SH-SY5Y (cell line): Measurements from ENCODE around the gene NDST4.

ENCODE experiments used
- GATA2 ChIP-seq: IDR thresholded peaks from 2 replicates; pipeline ENCODE4 v1.6.1; 2011; ENCODE audit warnings: mild to moderate bottlenecking, low read depth, low read length
- GATA3 ChIP-seq: IDR thresholded peaks from 2 replicates; pipeline ENCODE4 v1.6.1; 2011; ENCODE audit warnings: low read depth, mild to moderate bottlenecking, low read length, moderate library complexity

Gene NDST4

GRCh38 chr4:115113506-115114106 is at the start of gene NDST4:
Gene NDST4, minus strand, starts transcription at chr4:115113620. Its CDS starts 36,584 bp downstream, at chr4:115077036.
- TF ChIP-seq GATA2 = no peak
- no peak for TF ChIP-seq GATA3

- TF ChIP-seq GATA2 (no peak), GATA3 (no peak)
Observed at GRCh38 chr4:115159141-115159540, 45.7 kb upstream of the NDST4 start.

GRCh38 chr4:115158296-115158695 is 44.9 kb upstream of the NDST4 start:
- no peak for TF ChIP-seq GATA3
- TF ChIP-seq GATA2 = no peak

GRCh38 chr4:115154826-115155225 is 41.4 kb upstream of the NDST4 start:
- TF ChIP-seq GATA2 (no peak), GATA3 (no peak)

GRCh38 chr4:115152965-115153364 is 39.5 kb upstream of the NDST4 start:
- TF ChIP-seq GATA3 = no peak
- TF ChIP-seq GATA2 = no peak

GRCh38 chr4:115152081-115152480 is 38.7 kb upstream of the NDST4 start:
- TF ChIP-seq GATA3 = no peak
- no peak for TF ChIP-seq GATA2

- TF ChIP-seq GATA3 = no peak
- no peak for TF ChIP-seq GATA2
Observed at GRCh38 chr4:115149106-115149505, 35.7 kb upstream of the NDST4 start.

- TF ChIP-seq GATA2 = no peak
- no peak for TF ChIP-seq GATA3
Observed at GRCh38 chr4:115145393-115146160, 32.2 kb upstream of the NDST4 start.

GRCh38 chr4:115128037-115128436 is 14.6 kb upstream of the NDST4 start:
- TF ChIP-seq GATA2 (no peak), GATA3 (no peak)

GRCh38 chr4:115126491-115126890 is 13.1 kb upstream of the NDST4 start:
- TF ChIP-seq GATA2 (no peak), GATA3 (no peak)

GRCh38 chr4:115121351-115122043 is 8.1 kb upstream of the NDST4 start:
- TF ChIP-seq GATA3 = no peak
- no peak for TF ChIP-seq GATA2

GRCh38 chr4:115119804-115120352 is 6.5 kb upstream of the NDST4 start:
- TF ChIP-seq GATA2 (no peak), GATA3 (no peak)

GRCh38 chr4:115117651-115118050 is 4.2 kb upstream of the NDST4 start:
- TF ChIP-seq GATA2 (no peak), GATA3 (no peak)

- TF ChIP-seq GATA3 = no peak
- no peak for TF ChIP-seq GATA2
Observed at GRCh38 chr4:115110191-115111181, 2.9 kb downstream of the NDST4 start.
